Neuron (in vitro differentiated cells): ENCODE measurements around the gene GIGYF1.
"Not testable (repeated sequence)": the region's sequence is repeated elsewhere in the genome, so short reads cannot be mapped to it uniquely, and the experiment has no call there.

Experiments
- H2AFZ ChIP-seq: one replicate; pipeline ENCODE4 v1.6.1; 2013; ENCODE audit warnings: low read depth, mild to moderate bottlenecking, inconsistent platforms, low read length, moderate library complexity
- H3K27me3 ChIP-seq: one replicate; pipeline ENCODE4 v1.6.1; 2013; ENCODE audit warnings: low read length; ENCODE audit not compliant: insufficient read depth
- H3K36me3 ChIP-seq: one replicate; pipeline ENCODE4 v1.6.1; 2013; ENCODE audit warnings: low read length; ENCODE audit not compliant: insufficient read depth
- H3K4me1 ChIP-seq: one replicate; pipeline ENCODE4 v1.6.1; 2013; ENCODE audit warnings: low read length; ENCODE audit not compliant: insufficient read depth
- H3K4me3 ChIP-seq: 2 replicates; pipeline ENCODE4 v1.5.1; 2013; ENCODE audit warnings: mild to moderate bottlenecking, low read length, moderate library complexity
- H3K9me3 ChIP-seq: one replicate; pipeline ENCODE4 v1.6.1; 2013; ENCODE audit warnings: low read length

The GIGYF1 gene

DNA sequence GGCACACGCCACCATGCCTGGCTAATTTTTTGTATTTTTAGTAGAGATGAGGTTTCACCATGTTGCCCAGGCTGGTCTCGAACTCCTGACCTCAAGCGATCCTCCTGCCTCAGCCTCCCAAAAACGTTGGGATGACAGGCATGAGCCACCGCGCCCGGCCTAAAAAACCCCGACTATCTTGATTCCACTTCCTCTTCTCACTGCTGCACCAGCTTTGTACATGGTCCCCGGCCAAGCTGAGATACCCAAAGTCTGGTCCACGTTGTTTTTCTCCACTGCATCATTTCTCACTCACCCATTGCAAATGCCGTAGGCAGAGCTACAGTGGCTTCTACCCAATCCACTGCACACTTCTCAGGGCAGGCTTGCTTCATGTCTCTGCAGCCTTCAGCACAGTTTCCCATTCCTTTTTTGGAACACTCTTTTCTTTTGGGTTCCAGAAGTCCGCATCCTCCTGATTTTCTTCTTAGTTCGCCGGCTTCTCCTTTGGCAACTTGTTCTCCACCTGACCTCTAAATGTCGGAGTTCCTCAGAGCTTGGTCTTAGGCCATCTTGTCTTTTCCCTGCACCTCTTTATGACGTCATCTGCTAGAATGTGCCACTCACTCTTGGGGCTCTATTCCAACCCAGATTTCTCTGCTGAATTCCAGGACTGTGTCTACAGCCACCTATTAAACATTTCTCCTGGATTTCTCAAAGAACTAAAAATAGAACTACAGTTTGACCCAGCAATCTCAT, 26.6 kb downstream of the GIGYF1 start:
- no peaks in the 10 kb centered on the region for H3K4me1 ChIP-seq
- H3K4me3 ChIP-seq: no peak overlapping the region
- H3K9me3 ChIP-seq: no peaks in the 10 kb centered on the region
- no peaks in the 10 kb centered on the region for H3K36me3 ChIP-seq
- no peaks in the 10 kb centered on the region for H3K27me3 ChIP-seq
- H2AFZ ChIP-seq: no peak overlapping the region

DNA sequence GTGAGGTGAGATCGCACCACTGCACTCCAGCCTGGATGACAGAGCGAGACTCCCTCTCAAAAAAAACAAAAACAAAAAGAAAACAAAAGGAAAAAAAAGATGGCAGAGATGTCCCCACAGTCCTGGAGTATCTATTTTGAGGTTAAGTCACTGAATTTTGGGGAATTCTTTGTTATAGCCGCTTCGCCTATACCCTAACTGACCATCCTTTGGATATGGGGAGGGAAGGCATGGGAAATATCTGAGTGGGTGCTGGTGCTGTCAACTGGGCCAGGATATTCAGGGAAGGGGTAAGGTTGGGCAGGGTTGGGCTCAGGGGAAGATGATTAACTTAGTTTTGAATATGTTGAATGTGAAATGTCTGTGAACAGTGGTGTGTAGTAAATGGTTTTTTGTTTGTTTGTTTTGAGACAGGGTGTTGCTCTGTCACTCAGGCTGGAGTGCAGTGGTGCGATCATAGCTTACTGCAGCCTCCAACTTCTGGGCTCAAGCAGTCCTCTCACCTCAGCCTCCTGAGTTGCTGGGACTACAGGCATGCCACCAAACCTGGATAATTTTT, 28.8 kb downstream of the GIGYF1 start:
- H3K4me3 ChIP-seq: no peak overlapping the region
- H3K9me3 ChIP-seq: no peaks in the 10 kb centered on the region
- no peak overlapping the region for H2AFZ ChIP-seq
- no peaks in the 10 kb centered on the region for H3K4me1 ChIP-seq
- no peaks in the 10 kb centered on the region for H3K36me3 ChIP-seq
- H3K27me3 ChIP-seq: peaks cover 1% of the 10 kb centered on the region

DNA sequence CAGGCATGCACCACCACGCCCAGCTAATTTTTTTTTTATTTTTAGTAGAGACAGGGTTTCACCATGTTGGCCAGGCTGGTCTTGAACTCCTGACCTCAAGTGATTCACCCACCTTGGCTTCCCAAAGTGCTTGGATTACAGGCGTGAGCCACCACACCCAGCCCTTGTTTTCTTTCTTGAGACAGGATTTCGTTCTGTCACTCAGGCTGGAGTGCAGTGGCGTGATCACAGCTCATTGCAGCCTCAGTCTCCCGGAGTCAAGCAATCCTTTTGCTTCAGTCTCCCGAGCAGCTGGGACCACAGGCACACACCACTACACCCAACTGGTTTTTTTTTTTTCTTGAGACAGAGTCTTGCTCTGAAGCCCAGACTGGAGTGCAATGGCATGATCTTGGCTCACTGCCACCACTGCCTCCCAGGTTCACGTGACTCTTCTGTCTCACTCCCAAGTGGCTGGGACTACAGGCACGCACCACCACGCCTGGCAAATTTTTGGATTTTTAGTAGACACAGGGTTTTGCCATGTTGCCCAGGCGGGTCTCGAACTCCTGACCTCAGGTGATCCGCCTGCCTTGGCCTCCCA, 31.8 kb downstream of the GIGYF1 start:
- not testable (repeated sequence) for H3K36me3 ChIP-seq, H3K4me3 ChIP-seq, H3K27me3 ChIP-seq, H2AFZ ChIP-seq, H3K4me1 ChIP-seq, H3K9me3 ChIP-seq

DNA sequence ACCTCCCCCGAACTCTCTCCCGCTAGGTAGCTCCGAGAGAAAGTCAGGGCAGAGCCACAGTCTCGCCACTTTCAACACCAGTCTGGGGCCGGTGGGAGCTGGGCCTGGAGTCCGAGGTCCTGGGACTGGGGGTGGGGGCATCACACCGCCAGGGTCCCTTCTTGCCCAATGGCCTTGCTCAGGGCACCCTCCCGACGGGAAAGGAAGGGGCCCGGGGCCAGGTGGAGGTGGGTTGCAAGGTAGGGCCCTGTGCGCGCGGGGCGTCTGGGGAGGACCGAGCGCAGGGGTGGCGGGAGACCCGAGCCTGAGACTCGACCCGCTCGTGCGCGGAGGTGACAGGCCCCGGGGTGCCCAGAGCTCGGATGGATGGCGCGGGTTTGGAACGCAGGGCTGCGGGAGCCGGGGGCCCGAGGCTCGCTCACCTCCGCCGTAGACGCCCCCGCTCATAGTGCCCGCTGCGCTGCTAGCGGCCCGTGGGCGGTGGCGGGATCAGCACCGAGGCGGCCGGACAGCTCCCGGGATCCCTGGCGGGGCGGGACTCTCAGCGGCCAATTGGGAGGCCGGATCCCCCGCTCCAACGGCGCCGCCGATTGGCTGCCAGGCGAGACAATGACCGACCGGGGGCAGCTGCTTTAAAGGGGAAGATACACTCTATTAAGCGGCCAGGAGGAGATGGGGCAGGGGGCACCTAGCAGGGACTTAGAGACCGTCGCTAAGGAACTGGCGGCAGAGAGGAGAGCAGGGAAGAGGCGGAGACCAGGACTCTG, 38.0 kb downstream of the GIGYF1 start, which contains the start of gene ACTL6B:
Gene ACTL6B (minus strand): TSS at position 541 of the 767 bp plus-strand sequence. CDS start 94 bp downstream, at position 447.
- H3K9me3 ChIP-seq: no peaks in the 10 kb centered on the region
- no peaks in the 10 kb centered on the region for H3K36me3 ChIP-seq
- peak within 1 kb of the TSS; percentile 54 for H3K4me3 ChIP-seq
- peak within 1 kb of the TSS; percentile 81 for H2AFZ ChIP-seq
- H3K4me1 ChIP-seq: peaks cover 9% of the 10 kb centered on the region
- H3K27me3 ChIP-seq: peaks cover 3% of the 10 kb centered on the region

DNA sequence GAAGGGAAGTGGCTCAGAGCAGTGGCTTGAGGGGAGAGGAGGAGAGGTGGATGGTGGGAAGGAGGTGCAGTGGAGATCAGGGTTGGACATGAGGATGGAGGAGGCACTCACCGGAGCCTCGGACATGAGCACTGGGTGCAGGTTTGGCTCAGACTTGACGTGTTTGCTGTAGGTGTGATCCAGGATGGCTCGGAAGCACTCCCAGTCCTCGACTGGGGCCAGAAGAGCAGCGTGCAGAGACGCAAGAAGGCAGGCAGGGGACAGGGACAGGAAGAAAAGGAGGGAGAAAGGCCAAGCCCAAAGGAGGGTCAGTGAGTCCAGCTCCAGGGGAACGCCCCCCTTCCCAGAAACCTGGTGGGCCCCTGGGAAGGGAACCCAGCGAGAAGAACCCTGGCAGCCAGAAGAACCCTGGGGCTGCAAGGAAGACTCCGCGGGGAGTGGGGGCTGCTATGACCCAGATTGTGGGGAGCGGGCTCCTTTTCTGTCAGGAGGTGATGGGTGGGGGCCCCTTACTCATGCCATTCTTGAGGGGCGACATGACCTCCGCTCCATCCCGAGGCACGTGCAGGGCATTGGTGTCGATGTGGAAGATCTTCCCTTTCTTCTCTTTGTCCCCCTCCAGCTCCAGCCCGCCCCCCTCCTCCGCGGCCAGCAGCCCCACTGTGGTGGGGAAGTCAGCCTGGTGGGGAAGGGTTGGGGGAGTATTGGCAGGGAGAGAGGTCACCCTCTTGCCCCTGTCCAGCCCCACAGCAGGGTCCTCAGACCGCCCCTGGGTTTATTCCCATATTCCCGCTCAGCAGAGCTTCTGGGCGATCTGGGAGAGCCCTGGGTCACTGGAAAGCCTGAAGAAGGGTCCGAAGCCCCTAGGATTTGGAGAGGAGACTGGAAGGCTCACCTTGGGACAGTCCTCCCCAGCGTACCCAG, 38.9 kb downstream of the GIGYF1 start:
- peaks cover 1% of the 10 kb centered on the region for H3K27me3 ChIP-seq
- no peaks in the 10 kb centered on the region for H3K9me3 ChIP-seq
- H3K4me1 ChIP-seq: peaks cover 9% of the 10 kb centered on the region
- H2AFZ ChIP-seq: peak overlapping the region; percentile 81
- H3K36me3 ChIP-seq: no peaks in the 10 kb centered on the region
- H3K4me3 ChIP-seq: peak overlapping the region; percentile 54

DNA sequence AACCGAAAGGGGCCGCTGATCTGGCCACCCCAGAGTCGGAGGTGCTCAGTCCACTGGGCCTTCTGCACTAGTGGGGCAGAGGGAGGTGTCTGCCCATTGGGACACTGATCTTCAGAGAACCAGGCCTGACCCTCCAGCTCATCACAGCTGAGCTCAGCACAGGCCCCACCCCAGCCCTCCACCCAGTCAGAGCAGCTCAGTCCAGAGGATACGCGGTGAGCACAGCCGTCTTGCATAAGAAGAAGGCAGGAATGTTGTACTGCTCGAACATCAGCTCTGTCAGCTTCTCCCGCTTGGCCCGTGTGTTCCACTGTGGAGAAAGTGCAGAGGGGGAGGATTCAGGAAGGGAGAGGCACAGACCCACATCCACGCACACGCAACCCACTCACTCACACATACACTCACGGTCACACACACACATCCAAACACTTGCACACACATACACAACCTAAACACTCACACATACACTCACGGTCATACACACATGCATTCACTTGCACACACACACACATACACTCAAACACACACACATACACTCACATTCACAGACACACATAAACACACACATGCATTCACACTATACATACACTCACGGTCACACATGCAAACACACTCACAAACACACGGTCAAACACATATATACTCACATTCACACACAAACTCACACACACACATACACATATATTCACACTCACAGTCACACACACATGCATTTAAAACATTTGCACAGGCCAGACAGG, 44.1 kb downstream of the GIGYF1 start:
- Histone ChIP-seq H3K27me3 (no peaks in the 10 kb centered on the region), H3K9me3 (no peaks in the 10 kb centered on the region), H3K36me3 (no peaks in the 10 kb centered on the region), H2AFZ (no peak overlapping the region), H3K4me1 (no peaks in the 10 kb centered on the region), H3K4me3 (no peak overlapping the region)

DNA sequence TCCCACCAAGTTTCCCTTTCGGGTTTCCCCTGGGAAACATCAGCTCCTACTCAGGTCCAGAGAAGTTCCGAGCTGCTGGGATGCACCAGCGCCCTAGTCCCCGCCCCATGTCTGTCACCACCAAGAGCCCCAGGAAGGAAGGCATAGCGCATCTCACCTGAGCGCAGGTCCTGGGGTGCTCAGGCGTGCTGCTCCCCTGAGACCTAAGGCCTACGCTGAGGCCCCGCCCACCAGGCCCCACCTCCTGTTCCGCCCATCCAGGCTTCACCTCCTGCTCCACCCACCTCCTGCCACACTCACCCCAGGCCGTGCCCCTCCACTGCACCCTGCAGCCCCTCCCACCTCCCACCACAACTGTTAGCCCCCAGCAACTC, 51.5 kb downstream of the GIGYF1 start:
- no peaks in the 10 kb centered on the region for H3K36me3 ChIP-seq
- H3K9me3 ChIP-seq: no peaks in the 10 kb centered on the region
- no peak overlapping the region for H3K4me3 ChIP-seq
- no peak overlapping the region for H2AFZ ChIP-seq
- peaks cover 4% of the 10 kb centered on the region for H3K4me1 ChIP-seq
- no peaks in the 10 kb centered on the region for H3K27me3 ChIP-seq

DNA sequence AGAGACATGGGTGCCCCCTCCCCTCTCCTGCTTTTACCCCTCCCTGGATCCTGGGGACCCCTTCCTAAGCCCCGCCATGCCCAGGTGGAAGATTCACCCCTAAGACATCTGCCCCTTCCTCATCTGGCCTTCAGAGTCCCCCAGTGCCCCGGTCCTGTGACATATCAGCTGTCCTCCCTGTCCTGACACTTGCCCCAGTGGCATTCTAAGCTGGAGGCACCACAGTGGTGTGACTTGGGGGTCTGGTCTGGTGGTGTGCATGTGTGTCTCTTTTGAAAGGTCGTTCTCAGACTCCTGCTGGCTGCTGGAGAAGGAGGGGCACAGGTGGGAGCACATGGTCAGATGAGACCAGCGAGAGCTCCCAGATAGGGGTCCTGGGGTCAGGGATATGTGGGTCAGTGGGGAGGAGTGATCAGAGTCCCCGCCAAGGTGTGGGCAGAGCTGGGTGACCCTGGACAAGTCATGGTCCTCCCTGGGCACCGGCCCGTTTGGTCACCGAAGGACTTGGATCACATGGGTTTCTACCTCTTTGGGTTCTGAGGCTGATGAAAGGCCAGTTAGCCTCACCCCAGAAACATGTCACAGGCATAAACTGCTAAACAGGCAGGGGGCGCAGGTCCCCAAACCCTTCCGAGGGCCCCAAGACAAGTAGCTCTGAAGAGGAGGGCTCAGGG, 52.1 kb downstream of the GIGYF1 start:
- no peaks in the 10 kb centered on the region for H3K36me3 ChIP-seq
- H3K4me3 ChIP-seq: no peak overlapping the region
- H3K27me3 ChIP-seq: no peaks in the 10 kb centered on the region
- peaks cover 4% of the 10 kb centered on the region for H3K4me1 ChIP-seq
- no peak overlapping the region for H2AFZ ChIP-seq
- no peaks in the 10 kb centered on the region for H3K9me3 ChIP-seq

DNA sequence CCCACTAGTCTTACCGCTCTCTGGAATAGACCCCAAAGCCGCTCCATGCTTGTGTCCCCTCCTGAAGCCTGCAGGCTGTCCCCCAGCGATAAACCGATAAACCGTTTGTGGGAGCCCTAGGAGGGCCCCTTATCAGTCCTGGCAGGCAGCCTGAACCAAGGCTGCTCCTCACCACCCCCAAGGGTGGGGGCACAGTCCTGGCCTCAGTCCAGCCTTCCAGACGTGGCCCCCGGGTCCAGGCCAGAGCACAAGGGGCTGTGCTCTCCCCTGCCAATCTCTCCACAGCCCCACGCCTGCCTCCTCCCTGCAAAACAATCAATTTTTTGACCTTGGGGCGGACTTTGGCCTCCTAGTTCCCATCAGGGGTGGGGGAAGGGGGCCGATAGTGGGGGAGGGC, 52.6 kb downstream of the GIGYF1 start, which contains the start of gene TFR2:
Gene TFR2 (minus strand): TSS at position 90 of the 397 bp plus-strand sequence. CDS start 43 bp downstream, at position 47.
- H3K27me3 ChIP-seq: no peaks in the 10 kb centered on the region
- no peak within 1 kb of the TSS for H3K4me3 ChIP-seq
- no peak within 1 kb of the TSS for H2AFZ ChIP-seq
- H3K9me3 ChIP-seq: no peaks in the 10 kb centered on the region
- H3K36me3 ChIP-seq: no peaks in the 10 kb centered on the region
- H3K4me1 ChIP-seq: peaks cover 4% of the 10 kb centered on the region

DNA sequence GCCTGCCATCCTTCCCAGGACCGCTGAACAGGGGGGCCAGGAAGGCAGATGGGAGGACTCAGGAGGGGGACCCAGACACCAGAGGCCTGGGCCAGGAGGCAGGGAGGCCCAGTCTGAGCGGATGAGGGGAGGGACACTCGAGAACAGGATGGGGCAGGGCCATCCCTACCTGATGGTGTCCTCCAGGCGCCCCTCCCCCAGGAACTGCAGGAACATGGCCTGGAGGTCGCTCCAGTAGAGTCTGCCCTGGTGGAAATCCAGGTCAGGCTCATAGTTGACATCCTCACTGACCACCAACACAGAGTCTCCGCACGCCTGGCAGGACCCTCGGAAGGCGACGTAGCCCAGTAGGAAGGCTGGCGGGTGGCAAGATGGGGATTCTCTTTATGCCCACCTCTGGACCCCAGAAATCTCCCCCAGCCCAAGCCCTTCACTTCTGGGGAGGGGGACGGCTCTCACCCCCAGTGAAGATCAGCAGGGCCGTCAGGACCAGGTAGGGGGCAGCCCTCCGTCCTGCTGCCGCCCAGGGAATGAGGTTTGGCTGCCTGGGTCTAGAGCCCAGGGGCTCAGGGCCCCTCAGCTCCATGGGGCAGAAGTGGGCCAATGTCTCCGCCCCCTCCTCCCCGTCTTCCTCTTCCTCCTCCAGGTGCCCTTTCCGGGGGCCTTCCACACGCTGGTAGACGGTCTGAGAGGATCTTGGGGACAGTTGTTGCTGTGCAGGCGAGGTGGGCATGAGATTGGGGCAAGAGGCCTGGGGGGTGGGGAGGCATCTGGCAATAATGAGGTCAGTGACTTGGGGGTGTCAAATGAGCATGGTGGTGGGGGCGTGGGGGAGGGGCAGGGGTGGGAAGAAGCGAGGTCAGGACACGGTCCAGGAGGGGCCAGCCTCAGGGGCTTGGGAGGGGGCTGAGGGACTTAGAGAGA, 53.3 kb downstream of the GIGYF1 start:
- H3K4me3 ChIP-seq: no peak overlapping the region
- H3K27me3 ChIP-seq: no peaks in the 10 kb centered on the region
- H3K9me3 ChIP-seq: no peaks in the 10 kb centered on the region
- no peaks in the 10 kb centered on the region for H3K36me3 ChIP-seq
- H2AFZ ChIP-seq: no peak overlapping the region
- H3K4me1 ChIP-seq: peaks cover 4% of the 10 kb centered on the region

DNA sequence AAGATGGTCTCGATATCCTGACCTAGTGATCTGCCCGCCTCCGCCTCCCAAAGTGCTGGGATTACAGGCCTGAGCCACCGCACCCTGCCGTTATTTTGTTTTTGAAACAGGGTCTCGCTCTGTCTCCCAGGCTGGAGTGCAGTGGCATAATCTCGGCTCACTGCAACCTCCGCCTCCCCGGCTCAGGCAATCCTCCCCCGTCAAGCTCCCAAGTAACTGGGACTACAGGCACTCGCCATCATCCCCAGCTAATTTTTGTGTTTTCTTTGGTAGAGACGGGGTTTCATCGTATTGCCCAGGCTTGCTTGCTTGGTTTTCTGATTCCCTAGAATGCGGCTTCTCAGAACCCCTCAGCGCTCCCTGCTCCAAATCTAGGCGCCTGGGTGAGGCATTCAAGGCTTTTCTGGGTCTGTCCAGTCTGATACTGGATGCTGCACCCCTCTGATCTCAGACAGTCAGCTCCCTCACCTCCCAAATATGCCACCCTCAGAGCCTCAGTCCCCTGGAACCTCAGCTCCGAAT, 54.0 kb downstream of the GIGYF1 start:
- Histone ChIP-seq H3K9me3 (no peaks in the 10 kb centered on the region), H2AFZ (no peak overlapping the region), H3K4me1 (peaks cover 4% of the 10 kb centered on the region), H3K36me3 (no peaks in the 10 kb centered on the region), H3K27me3 (no peaks in the 10 kb centered on the region), H3K4me3 (no peak overlapping the region)
